IPS DF 19.7 (cell line): ENCODE measurements around the gene EYA4.
"Not testable (repeated sequence)": the region's sequence is repeated elsewhere in the genome, so short reads cannot be mapped to it uniquely, and the experiment has no call there.

Experiments
- DNase-seq: peaks from one replicate; pipeline ENCODE4 v3.0.0-alpha.2; 2013; ENCODE audit warnings: low read depth, low spot score

The EYA4 gene

DNA sequence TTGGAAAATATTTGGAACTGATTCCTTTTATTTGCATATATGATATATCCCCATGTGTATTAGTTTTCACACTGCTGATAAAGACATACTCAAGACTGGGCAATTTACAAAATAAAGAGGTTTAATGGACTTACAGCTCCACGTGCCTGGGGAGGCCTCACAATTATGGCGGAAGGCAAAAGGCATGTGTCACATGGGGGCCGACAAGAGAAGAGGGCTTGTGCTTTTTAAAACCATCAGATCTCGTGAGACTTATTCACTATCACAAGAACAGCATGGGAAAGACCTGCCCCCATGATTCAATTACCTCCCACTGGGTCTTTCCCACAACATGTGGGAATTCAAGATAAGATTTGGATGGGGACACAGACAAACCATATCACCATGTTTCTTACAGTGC, 156.4 kb downstream of the EYA4 start:
- DNase-seq = not testable (repeated sequence)

DNA sequence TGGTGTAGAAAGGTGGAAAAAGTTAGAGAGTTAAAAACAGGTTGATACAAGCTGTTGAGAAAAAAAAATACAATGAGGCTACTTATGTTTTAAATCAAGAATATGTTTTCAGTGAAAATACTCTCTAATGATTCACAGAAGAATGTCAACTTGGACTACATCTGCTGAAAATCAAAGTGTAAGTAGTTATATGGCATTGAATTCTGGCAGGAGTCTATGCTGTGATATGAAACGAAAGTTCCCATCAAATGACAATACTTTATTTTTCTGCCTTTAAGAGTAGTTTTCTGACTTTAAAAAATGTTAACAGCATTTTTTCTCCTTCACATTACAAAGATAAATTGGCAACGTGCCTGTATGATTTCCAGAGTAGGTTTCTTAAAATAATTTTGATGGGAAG, 158.3 kb downstream of the EYA4 start:
- no peak for DNase-seq

GRCh38 chr6:133404151-133404550, 163.0 kb downstream of the EYA4 start:
- no peak for DNase-seq

DNA sequence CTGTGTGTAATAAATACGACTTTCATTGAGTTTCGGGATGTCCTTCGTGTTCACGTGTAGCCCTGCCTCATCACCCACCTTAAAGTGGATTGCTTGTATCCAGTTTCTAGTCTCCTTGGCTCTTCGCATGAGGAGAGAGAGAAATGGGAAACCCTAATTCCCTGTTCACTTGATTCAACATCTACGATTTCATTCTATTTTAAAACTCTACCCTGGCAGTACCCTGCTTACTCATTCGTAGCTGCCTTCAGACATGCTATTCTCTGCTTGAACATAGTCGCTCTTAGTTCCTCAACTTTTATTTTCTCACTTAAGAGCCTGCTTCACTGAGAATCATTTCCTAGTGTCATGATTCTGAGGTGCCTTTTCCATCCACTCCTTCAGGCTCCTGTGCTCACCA, 163.6 kb downstream of the EYA4 start:
- no peak for DNase-seq

DNA sequence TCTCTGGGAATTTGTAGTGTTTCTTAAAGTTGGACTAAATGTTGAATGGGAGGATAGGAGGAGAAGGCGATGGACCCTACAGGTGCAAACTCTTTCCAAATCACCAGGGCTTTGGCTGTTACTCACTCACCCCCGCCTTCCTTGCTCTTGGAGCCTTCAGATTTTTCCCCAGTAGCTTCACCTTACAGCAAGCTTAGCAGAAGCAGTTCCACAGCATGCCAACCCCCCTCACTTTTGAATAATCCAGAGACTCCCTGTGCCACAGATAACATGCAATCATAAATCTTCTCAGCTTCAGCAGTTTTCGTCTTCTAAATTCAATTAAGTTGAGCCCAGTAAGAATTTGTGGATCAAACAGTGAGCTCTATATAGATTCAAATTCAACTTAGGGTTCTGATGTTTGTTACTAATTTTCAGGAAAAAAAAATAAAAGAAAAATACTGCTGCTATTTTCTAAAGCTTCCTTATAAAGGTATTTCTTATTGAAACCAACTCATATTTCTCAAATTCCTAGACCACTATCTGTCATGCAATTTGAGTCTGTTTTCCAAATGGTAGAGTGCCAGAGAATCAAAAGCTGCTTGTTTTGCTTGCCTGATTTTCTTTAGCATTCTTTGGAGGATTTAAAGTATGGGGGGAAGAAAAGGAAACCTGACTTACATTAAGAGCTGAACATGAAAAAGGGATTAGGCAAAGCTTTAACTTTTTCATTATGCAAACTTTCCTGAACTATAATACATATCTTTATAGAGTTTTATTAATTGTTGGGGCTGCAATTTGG, 166.4 kb downstream of the EYA4 start:
- DNase-seq = no peak

DNA sequence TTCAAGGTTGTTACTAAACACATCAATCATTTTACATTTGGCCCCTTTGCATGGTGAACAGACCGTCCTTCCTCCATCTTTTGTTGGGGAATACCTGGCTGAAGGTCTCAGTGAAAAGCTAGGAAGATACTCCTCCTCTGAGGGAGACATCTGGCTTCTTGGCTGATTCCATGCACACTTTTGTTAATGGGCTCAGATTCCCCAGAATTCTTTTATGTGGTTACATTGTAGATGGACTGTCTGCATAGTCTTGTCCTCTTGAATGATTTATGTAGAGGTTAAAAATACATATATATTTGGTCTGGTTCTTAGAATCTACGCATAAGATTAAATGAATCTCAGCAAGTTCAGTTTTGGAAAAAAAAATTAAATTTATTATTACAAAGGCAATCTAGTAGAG, 167.0 kb downstream of the EYA4 start:
- DNase-seq = no peak

GRCh38 chr6:133408543-133408942, 167.4 kb downstream of the EYA4 start:
- DNase-seq = no peak

DNA sequence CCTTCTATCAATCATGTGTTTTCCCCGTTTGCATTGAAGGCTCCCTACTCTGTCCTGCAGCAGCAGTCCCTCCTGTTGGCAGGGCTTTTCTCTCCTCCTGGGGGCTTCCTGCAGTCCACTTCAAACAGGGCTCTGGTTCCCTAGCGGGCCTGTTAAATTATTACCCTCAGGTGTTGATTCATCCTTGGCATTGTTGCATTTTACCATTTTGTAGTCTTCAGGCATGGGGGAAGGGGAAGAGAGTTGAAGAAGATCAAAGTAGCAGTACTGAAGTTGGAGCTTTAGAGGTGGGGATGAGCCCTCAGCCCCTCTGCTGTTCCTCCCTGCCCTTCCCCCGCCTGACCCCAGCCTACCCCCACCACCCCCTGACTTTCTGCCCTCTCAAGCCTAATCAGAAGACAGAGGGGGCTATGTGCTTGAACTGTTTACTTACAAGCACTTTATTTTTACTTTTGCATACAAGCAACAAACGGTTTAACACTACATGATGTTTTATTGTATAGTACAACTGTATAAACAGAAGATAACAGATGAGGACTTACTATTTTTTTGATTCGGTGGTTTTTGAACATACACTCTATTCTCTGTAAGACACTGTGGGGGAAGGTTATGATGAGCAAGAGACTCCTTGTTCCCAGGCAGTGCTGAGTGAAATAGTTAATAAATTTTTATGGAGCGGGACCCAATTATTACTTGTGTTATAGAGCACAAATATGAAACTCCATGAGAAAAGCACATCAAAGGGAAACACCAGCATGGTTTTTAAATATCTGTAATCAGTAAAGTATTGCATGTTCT, 169.7 kb downstream of the EYA4 start:
- peak; percentile 20 for DNase-seq

- DNase-seq = no peak
These were observed 170.6 kb downstream of the EYA4 start for GRCh38 chr6:133411757-133412156.

DNA sequence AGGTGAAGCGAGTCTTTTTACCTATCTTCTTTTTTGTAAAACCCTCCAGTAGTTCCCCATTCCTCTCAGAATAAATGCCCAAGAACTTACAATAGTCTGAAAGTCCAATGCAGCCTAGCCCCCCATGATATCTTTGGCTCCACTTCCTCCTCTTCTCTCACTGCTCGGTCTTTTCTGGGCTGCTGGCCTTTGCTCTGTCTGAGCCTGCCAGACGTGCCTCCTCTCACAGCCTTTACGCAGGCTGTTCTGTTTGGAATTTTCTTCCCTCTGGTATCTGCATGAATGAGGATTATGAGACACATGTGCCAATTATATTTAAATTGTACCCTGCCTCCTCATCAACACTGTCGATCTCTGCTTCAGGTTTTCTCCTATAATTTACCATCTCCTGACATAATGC, 174.1 kb downstream of the EYA4 start:
- no peak for DNase-seq

DNA sequence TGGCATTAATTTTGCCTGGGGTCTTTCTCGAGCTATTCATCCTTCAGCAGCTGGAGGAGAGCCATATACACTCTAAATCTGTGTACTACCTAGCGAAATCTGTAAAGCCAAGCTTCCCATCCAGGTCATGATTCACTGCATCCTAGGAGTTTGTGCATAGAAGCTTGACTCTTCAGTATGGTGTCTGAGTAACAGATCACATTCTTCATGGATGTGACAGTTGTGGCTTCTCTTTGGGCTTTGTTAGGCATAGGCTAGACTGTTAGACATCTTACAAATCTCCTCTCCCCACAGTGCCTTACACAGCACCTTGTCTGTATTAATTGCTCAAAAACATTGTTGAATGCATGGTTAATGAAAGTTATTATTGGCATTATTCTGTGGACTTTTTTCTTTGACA, 177.0 kb downstream of the EYA4 start:
- DNase-seq = no peak

DNA sequence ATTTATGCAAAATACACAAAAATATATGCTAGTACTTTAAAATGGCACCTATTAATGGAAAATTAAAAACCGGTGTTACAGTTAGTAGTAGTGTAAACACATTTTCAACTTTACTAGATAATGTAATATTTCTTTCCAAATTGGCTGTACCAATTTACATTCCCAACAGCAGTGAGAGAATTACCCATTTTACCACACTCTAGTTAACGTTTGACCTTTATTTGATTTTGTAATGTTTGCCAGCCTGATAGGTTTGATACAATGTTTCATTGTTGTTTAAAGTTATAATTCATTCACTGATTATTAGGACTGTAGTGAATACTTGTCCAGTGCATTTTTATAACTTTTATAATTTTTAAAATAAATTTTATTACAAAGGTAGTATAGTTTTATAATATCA, 182.1 kb downstream of the EYA4 start:
- DNase-seq = no peak

DNA sequence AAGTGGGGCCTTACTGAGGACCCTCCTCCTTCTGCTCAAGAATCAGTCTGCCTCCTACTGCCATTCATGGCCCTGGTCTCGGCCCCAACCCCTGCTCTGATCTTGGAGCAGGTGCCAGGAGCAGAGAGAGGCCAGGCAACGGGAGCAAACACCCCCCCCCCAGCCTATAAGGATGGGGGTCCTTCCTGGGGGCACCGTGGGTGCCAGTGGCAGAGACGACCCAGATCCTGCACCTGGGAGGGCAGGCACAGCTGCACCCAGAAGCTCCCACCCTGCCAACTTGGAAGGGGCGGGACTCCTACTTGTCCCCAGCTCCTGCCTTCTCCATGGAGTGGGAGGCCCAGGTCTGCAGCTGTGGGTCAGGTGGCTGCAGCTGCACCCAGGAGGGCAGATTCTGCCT, 183.2 kb downstream of the EYA4 start:
- no peak for DNase-seq

- DNase-seq = no peak
These were observed 184.9 kb downstream of the EYA4 start for GRCh38 chr6:133426038-133426437.

GRCh38 chr6:133428295-133428694, 187.1 kb downstream of the EYA4 start:
- no peak for DNase-seq

- DNase-seq = no peak
These were observed 189.4 kb downstream of the EYA4 start for GRCh38 chr6:133430530-133430929.

DNA sequence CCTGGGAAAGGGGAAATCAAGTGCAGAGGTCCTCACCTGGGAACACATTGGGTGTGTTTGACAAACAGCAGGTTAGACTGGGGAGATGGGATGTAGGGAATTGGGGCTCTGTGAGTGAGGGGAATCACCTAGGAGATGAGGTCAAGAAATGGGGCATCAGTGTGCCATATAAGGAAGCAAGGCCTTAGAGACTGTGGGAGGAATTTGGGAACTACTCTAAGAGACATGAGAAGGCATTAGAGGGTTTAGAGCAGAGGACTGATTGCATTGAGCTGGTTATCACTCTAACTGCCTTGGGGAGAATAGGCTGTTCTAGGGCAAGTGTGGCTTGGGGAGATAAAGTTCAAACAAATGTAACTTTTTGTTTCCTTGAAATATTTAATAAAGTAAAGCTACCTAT, 189.9 kb downstream of the EYA4 start:
- no peak for DNase-seq

- DNase-seq = peak; percentile 33
These were observed 191.1 kb downstream of the EYA4 start for GRCh38 chr6:133432021-133432989.

DNA sequence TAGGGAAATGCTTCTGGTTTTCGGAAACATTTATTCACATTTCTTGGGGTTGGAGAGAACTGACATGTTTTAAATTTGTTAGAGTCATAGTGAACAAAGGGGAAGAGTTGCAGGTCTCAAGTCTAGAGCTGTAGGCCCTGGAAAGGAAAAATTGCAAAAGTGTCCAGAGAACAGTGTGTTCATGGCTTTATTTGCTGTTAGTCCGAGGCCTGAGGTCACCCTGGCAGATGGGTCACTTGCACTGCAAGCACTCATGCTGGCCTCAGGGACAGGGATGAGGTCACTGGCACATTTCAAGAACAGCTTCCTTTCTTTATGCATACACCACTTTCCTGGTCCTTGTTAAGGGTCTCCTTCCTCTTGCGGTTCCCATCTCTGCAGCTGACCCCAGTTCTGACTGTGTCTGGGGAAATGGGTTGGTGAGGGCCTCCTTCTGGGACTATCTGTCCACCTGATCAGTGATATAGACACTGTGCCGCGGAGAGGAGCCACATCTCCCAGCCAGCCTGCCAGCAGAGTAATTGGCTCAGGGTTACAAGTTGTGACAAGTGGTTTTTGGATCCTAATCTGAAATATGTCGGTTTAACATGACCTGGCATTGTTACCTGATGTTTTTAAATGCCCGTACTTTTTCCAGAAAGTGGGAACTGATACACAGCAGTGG, 194.0 kb downstream of the EYA4 start:
- DNase-seq = no peak

DNA sequence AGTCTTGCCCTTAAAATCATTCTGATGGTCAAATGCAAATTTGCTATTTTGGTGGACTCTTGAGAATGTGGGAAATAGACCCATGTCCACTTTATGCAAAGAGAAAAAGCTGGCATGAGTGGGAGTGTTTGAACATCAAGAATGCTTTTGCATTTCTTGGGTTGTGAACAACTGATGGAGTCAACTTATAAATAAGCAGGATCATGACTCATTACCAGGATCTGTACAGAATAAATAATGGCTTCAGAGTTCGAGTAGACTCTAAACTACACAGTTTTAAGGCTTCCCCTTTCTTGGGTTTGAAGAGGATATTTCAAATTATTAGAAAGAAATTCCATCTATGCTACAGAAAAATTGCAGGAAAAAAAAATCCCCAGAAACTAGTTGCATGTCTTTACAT, 195.5 kb downstream of the EYA4 start:
- DNase-seq = no peak

GRCh38 chr6:133441491-133441890, 200.3 kb downstream of the EYA4 start:
- DNase-seq = no peak
